ENCODE results near the gene GGT6. TPM values are rescaled to one million over a fixed set of nuclear protein-coding genes. Genes with fewer than 3 reads are reported as not detected.

Gene GGT6
- total and polyA plus RNA-seq, 2 of the 13 experiments (the other 11 are each of a cell fraction or from before 2014, with no cell fraction given), result 0.16 to 0.80 TPM

DNA sequence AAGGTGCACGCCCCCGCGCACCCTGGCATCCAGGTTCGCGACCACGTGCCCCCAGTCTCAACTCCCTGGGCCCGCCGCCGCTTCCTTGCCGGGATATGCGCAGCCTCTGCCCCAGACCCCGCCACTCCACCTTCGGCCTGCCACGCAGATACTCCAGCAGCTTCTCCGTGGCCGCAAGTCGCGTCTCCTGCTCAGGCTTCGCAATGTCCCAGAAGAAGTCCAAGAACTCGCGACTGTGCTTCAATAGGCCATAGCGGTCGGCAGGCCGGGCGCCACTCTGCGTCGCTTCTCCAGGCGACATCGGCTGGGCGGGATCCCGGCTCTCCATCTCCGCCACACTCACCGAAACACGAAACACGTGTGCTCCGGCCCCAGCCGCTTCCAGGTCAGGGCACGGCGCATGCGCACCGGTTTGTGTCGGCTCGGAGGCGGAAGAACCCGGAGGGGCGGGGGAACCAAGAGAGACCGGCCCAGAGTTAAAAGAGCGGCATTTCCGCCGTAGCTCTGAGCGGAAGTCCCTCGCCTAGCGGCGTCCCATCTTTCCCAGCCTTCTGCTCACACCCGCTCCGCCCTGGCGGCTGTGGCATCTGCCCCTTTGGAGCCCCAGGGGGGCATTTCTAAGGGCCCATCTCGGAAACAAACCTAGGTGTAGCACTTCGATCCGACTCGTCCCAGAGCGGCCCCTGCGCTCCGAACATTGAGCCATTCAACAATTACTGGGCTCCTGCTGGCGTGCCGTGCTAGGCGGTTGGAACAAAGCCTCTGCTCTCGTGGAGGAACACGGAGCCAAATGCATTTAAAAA lies 5.2 kb downstream of the GGT6 start, which contains the start of gene MYBBP1A (continued):
- TF ChIP-seq, protein P1, sequence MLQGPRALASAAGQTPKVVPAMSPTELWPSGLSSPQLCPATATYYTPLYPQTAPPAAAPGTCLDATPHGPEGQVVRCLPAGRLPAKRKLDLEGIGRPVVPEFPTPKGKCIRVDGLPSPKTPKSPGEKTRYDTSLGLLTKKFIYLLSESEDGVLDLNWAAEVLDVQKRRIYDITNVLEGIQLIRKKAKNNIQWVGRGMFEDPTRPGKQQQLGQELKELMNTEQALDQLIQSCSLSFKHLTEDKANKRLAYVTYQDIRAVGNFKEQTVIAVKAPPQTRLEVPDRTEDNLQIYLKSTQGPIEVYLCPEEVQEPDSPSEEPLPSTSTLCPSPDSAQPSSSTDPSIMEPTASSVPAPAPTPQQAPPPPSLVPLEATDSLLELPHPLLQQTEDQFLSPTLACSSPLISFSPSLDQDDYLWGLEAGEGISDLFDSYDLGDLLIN (CRISPR knock-in tag; IDR thresholded peaks at IDR 0.05; ENCODE audit: borderline replicate concordance), result no peak; the same call in 1 of the 2 replicates
- TF ChIP-seq NR2C2 (CRISPR knock-in tag; IDR thresholded peaks at IDR 0.05; ENCODE audit: borderline replicate concordance) (peak; percentile 99), ZNF788 (CRISPR knock-in tag; IDR thresholded peaks at IDR 0.05; ENCODE audit: borderline replicate concordance) (peak; percentile 80; the same call in 1 of the 2 replicates), MAFF (IDR thresholded peaks at IDR 0.05; ENCODE audit: low read depth, low read length) (no peak), FOXA3 (CRISPR knock-in tag; IDR thresholded peaks at IDR 0.05) (peak; percentile 18), GTF3A (CRISPR knock-in tag; conservative IDR thresholded peaks at IDR 0.05) (0 out of 2 replicates have a peak, but pooled peaks have one; percentile 76), SAFB2 (CRISPR knock-in tag; IDR thresholded peaks at IDR 0.05; ENCODE audit: borderline replicate concordance, low read depth) (0 out of 2 replicates have a peak, but pooled peaks have one; percentile 12), MIER3 (CRISPR knock-in tag; IDR thresholded peaks at IDR 0.05; ENCODE audit: borderline replicate concordance) (0 out of 2 replicates have a peak, but pooled peaks have one; percentile 12), PITX1 (CRISPR knock-in tag; IDR thresholded peaks at IDR 0.05) (0 out of 2 replicates have a peak, but pooled peaks have one; percentile 36)
- TF ChIP-seq, protein P2, sequence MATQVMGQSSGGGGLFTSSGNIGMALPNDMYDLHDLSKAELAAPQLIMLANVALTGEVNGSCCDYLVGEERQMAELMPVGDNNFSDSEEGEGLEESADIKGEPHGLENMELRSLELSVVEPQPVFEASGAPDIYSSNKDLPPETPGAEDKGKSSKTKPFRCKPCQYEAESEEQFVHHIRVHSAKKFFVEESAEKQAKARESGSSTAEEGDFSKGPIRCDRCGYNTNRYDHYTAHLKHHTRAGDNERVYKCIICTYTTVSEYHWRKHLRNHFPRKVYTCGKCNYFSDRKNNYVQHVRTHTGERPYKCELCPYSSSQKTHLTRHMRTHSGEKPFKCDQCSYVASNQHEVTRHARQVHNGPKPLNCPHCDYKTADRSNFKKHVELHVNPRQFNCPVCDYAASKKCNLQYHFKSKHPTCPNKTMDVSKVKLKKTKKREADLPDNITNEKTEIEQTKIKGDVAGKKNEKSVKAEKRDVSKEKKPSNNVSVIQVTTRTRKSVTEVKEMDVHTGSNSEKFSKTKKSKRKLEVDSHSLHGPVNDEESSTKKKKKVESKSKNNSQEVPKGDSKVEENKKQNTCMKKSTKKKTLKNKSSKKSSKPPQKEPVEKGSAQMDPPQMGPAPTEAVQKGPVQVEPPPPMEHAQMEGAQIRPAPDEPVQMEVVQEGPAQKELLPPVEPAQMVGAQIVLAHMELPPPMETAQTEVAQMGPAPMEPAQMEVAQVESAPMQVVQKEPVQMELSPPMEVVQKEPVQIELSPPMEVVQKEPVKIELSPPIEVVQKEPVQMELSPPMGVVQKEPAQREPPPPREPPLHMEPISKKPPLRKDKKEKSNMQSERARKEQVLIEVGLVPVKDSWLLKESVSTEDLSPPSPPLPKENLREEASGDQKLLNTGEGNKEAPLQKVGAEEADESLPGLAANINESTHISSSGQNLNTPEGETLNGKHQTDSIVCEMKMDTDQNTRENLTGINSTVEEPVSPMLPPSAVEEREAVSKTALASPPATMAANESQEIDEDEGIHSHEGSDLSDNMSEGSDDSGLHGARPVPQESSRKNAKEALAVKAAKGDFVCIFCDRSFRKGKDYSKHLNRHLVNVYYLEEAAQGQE (IDR thresholded peaks at IDR 0.05; ENCODE audit: borderline replicate concordance in 1 of 2, low read depth in 1 of 2, low read length in 2 of 2), result peak in 1 of 2 experiments; percentile 42; a peak in 2 of 4 replicates
- TF ChIP-seq, protein P3, sequence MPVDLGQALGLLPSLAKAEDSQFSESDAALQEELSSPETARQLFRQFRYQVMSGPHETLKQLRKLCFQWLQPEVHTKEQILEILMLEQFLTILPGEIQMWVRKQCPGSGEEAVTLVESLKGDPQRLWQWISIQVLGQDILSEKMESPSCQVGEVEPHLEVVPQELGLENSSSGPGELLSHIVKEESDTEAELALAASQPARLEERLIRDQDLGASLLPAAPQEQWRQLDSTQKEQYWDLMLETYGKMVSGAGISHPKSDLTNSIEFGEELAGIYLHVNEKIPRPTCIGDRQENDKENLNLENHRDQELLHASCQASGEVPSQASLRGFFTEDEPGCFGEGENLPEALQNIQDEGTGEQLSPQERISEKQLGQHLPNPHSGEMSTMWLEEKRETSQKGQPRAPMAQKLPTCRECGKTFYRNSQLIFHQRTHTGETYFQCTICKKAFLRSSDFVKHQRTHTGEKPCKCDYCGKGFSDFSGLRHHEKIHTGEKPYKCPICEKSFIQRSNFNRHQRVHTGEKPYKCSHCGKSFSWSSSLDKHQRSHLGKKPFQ (CRISPR knock-in tag; IDR thresholded peaks at IDR 0.05; ENCODE audit: insufficient replicate concordance), result peak; percentile 56
- TF ChIP-seq, protein P4, sequence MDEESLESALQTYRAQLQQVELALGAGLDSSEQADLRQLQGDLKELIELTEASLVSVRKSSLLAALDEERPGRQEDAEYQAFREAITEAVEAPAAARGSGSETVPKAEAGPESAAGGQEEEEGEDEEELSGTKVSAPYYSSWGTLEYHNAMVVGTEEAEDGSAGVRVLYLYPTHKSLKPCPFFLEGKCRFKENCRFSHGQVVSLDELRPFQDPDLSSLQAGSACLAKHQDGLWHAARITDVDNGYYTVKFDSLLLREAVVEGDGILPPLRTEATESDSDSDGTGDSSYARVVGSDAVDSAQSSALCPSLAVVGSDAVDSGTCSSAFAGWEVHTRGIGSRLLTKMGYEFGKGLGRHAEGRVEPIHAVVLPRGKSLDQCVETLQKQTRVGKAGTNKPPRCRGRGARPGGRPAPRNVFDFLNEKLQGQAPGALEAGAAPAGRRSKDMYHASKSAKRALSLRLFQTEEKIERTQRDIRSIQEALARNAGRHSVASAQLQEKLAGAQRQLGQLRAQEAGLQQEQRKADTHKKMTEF (CRISPR knock-in tag; IDR thresholded peaks at IDR 0.05), result peak; percentile 85
- TF ChIP-seq, protein P5, sequence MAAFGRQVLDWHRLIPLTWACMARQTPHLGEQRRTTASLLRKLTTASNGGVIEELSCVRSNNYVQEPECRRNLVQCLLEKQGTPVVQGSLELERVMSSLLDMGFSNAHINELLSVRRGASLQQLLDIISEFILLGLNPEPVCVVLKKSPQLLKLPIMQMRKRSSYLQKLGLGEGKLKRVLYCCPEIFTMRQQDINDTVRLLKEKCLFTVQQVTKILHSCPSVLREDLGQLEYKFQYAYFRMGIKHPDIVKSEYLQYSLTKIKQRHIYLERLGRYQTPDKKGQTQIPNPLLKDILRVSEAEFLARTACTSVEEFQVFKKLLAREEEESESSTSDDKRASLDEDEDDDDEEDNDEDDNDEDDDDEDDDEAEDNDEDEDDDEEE (CRISPR knock-in tag; IDR thresholded peaks at IDR 0.05), result peak; percentile 68; the same call in 1 of the 2 replicates
- TF ChIP-seq, protein P6, sequence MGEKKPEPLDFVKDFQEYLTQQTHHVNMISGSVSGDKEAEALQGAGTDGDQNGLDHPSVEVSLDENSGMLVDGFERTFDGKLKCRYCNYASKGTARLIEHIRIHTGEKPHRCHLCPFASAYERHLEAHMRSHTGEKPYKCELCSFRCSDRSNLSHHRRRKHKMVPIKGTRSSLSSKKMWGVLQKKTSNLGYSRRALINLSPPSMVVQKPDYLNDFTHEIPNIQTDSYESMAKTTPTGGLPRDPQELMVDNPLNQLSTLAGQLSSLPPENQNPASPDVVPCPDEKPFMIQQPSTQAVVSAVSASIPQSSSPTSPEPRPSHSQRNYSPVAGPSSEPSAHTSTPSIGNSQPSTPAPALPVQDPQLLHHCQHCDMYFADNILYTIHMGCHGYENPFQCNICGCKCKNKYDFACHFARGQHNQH (CRISPR knock-in tag; IDR thresholded peaks at IDR 0.05), result peak; percentile 71; the same call in 1 of the 2 replicates
- TF ChIP-seq, protein P7, sequence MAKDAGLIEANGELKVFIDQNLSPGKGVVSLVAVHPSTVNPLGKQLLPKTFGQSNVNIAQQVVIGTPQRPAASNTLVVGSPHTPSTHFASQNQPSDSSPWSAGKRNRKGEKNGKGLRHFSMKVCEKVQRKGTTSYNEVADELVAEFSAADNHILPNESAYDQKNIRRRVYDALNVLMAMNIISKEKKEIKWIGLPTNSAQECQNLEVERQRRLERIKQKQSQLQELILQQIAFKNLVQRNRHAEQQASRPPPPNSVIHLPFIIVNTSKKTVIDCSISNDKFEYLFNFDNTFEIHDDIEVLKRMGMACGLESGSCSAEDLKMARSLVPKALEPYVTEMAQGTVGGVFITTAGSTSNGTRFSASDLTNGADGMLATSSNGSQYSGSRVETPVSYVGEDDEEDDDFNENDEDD (CRISPR knock-in tag; IDR thresholded peaks at IDR 0.05; ENCODE audit: borderline replicate concordance), result peak; percentile 78; the same call in 1 of the 2 replicates
